GM21447 (cell line): ENCODE results near the gene ZNF816.
A peak's percentile ranks its signal among the peaks of the same experiment; 100 is the strongest.
"Not testable (repeated sequence)": the region's sequence is repeated elsewhere in the genome, so short reads cannot be mapped to it uniquely, and the experiment has no call there.

Source experiments
- ATAC-seq: cut with Tn5 transposase; IDR thresholded peaks from one replicate; pipeline ENCODE4 v1.9.1; 2021; ENCODE audit not compliant: unreplicated experiment

ZNF816 gene

DNA sequence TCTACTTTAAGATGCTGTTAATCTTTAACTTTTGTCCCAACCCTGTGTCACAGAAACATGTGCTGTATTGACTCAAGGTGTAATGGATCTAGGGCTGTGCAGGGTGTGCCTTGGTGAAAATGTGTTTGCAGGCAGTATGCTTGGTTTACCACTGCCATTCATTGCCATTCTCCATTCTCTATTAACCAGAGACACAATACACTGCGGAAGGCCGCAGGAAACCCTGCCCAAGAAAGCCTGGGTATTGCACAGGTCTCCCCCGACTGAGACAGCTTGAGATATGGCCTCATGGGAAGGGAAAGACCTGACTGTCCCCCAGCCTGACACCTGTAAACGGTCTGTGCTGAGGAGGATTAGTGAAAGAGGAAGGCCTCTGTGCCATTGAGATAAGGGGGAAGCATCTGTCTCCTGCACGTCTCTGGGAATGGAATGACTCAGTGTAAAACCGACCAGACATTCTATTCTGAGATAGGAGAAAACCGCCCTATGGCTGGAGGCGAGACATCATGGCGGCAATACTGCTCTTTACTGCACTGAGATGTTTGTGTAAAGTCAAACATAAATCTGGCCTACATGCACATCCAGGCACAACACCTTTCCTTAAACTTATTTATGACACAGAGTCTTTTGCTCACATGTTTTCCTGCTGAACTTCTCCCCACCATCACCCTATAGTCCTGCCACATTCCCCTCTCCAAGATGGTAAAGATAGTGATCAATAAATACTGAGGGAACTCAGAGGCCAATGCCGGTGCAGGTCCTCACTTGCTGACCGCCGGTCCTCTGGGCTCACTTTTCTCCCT lies 26.3 kb downstream of the ZNF816 start:
- ATAC-seq = no peak

DNA sequence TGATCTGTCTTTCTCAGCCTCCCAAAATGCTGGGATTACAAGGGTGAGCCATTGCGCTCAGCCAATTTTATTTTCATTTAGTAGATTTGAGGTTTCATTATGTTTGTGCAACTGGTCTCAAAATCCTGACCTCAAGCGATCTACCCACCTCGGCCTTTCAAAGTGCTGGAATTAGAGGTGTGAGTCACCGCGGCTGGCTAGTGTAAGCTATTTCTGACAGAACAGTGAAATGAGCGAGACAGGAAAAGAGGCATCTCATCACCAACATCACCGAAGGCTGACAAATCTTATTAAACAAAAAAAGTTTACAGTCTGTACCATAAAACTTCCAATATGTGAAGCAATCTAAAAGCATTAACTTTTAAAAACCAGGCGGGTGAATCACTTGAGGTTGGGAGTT lies 27.2 kb downstream of the ZNF816 start:
- no peak for ATAC-seq

DNA sequence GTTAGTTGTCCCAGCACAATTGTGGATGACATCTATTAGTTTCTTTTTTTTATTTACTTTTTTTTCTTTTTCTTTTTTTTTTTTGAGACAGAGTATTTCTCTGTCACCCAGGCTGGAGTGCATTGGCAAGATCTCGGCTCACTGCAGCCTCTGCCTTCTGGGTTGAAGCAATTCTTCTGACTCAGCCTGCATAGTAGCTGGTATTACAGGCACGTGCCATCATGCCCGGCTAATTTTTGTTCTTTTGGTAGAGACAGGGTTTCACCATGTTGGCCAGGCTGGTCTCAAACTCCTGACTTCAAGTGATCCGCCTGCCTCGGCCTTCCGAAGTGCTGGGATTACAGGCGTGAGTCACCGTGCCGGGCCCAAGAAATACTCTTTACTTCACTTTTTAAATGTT lies 38.0 kb downstream of the ZNF816 start:
- ATAC-seq = not testable (repeated sequence)

DNA sequence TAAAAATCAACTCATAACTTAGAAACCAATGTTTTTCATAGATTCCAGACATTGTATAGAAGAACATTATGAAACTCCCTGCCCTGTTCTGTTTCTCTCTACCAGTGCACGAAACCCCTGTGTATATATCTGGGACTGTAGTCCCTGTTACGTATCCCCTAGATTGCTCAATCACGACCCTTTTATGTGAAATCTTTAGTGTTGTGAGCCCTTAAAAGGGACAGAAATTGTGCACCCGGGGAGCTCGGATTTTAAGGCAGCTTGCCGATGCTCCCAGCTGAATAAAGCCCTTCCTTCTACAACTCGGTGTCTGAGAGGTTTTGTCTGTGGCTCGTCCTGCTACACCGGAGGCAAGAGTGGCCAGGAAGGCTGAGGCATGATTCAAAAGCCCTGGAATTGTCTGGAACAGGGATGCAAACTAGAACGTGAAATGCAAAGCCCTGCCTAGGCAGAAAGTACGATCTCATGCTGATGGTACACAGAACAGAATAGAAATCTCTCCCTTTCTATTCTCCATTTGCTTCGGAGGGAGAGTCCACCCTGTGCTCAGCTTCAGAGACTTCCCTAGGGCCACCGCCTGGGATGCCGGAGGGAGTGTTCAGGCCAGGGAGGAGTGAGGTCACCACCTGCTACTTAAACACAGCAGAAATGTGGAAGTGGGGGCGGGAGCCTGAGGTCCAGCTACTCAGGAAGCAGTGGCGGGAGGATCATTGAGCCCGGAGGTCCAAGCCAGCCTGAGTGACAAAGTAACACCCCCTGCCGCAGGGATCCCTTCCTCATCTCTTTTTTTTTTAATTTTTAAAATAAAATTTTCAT lies 38.7 kb downstream of the ZNF816 start:
- ATAC-seq = no peak

DNA sequence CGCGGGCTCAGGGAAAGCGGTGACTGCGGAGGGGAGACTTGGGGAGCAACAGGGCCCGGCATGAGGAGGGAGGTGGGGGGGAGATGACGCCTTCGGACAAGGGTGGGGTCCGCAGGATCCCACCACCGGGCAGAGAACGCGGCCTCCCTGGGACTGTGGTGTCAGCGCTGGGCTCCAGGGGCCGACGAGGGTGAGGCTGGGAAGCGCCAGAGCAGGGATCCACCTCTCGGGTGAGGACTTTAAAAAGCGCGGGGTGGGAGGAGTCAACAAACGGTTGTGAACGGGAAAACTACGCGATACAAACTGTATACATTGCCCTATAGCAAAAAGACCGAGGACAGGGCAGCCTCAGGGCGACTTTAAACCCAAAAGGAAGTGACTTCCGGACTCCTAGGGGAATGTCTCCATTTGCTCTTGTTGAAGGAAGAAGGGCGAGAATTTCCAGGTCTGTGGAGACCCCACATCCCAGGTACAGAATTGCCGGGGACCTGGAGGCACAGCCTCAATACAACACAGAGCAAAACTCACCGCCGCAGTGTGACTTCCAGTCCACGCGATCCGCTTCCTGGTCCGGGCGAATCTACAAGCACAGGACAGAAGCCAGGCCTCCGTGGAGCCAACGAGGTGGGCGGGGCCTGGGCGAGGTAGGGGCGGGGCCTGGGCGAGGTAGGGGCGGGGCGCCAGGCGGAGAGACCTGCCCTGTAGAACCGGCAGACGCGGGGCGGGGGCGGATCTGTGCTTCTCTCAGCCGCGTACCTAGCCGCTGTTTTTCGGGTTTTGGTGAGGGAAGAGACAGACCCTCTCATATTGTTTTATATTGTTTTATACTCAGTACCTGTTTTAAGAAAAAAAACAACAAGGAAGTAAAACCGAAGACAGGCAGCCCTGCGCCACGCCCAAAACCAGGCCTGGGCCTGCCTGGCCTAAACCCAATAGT lies 39.6 kb downstream of the ZNF816 start, which contains the start of gene ZNF888:
Gene ZNF888, minus strand, starts transcription at position 588 of the 937 bp plus-strand sequence. CDS start 5,555 bp downstream, outside the sequence.
- peak; percentile 96 for ATAC-seq

DNA sequence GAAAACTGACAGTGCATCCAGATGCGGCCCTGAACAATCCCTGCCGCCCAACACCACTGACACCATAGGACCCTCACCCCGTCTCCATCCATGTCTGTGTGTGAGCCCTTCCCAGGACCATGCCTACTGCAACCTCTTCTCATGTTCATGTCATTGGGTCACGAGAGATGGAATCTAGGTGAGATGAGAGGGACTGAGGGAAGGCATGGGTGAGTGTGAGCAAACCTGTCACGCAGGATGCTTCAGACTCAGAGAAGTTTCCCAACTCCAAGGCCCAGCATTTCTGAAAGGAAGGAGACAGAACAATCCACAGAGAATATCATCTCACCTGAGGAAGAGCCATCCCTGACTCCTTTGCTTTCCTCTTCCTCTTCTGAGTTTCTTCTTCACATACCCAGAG lies 45.1 kb downstream of the ZNF816 start:
- no peak for ATAC-seq

DNA sequence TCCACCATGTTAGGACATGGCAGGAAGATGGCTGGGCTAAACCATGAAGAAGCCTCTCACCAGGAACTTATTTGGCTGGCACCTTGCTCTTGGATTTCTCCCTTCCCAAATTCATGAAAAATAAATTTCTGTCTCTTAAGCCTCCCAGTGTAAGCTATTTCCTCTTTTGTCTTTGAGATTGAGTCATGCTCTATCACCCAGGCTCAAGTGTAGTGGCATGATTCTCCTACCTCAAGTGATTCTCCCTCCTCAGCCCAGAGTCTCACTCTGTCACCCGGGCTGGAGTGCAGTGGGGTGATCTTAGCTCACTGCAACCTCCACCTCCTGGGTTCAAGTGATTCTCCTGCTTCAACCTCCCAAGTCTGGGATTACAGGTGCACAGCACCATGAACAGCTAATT lies 52.0 kb downstream of the ZNF816 start:
- no peak for ATAC-seq

DNA sequence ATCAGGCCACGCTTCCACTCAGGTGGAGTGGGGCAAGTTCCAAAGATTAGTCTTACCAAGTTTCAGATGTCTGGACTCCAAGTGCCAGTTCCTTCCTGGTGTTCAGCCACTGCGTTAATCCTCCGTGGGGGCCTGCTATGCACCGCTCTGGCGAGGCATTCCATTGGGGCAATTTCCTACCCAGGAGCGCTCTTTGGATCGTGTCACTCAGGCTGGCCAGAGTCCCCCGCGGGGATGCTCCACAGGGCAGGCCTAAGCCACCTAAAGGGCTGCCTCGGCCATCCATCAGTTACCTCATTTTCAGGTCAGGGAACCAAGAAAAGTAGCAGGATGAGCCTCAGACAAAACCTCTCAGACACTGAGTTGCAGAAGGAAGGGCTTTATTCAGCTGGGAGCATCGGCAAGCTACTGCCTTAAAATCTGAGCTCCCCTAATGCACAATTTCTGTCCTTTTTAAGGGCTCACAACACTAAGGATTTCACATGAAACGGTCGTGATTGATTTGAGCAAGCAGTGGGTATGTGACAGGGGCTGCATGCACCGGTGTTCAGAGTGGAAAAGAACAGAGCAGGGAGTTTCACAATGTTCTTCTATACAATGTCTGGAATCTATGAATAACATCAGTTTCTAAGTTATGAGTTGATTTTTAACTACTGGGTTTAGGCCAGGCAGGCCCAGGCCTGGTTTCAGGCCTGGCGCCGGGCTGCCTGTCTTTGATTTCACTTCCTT lies 58.5 kb downstream of the ZNF816 start:
- not testable (repeated sequence) for ATAC-seq

DNA sequence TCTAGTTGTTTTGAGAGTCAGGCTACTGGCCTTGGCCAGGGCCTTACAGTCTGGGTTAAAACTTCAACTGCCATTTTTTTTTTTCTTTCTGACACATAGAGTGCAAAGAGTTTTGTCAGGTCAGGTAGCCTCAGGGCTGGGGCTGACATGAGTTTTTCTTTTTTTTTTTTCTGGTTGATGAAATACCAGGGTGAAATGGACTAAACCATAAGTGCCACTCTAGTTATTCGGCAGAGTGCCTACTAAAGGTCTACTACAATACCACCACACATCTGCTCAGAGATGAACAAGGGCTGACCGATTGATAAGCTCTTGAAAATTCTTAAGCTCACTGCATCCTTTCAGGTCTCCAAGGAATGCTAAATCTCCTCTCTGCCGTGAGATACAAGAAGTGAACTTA lies 60.8 kb downstream of the ZNF816 start:
- no peak for ATAC-seq
